ENCODE data around the gene PPT2.

DNA sequence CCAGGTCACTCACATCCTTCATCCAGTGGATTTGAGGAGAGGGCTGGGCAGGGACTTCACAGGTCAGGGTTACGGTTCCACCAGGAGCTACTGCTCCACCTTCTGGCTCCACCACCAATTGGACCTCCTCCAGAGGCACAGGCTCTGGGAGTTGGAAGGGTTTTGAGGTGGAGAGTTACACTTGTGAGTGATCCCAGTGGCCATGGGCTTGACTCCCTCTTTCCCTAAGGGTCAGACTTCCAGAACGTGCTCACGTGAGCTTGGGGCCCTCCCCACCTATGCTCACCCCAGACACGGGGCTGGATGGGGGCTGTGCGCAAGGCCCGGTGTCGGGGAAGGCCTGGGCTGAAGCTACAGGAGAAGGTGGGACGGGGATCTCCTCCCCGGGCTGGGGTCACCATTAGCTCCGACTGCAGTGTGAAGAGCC, 28.6 kb downstream of the PPT2 start:
- TF ChIP-seq, protein P1, sequence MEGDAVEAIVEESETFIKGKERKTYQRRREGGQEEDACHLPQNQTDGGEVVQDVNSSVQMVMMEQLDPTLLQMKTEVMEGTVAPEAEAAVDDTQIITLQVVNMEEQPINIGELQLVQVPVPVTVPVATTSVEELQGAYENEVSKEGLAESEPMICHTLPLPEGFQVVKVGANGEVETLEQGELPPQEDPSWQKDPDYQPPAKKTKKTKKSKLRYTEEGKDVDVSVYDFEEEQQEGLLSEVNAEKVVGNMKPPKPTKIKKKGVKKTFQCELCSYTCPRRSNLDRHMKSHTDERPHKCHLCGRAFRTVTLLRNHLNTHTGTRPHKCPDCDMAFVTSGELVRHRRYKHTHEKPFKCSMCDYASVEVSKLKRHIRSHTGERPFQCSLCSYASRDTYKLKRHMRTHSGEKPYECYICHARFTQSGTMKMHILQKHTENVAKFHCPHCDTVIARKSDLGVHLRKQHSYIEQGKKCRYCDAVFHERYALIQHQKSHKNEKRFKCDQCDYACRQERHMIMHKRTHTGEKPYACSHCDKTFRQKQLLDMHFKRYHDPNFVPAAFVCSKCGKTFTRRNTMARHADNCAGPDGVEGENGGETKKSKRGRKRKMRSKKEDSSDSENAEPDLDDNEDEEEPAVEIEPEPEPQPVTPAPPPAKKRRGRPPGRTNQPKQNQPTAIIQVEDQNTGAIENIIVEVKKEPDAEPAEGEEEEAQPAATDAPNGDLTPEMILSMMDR (IDR thresholded peaks at IDR 0.05), result no peak
- TF ChIP-seq POLR2AphosphoS5 (IDR thresholded peaks at IDR 0.05) (no peak), POLR2A (IDR thresholded peaks at IDR 0.05) (no peak)

Measured in prostate gland (tissue), 2 donors.